ENCODE data around the gene TSPAN14.

TSPAN14 gene

DNA sequence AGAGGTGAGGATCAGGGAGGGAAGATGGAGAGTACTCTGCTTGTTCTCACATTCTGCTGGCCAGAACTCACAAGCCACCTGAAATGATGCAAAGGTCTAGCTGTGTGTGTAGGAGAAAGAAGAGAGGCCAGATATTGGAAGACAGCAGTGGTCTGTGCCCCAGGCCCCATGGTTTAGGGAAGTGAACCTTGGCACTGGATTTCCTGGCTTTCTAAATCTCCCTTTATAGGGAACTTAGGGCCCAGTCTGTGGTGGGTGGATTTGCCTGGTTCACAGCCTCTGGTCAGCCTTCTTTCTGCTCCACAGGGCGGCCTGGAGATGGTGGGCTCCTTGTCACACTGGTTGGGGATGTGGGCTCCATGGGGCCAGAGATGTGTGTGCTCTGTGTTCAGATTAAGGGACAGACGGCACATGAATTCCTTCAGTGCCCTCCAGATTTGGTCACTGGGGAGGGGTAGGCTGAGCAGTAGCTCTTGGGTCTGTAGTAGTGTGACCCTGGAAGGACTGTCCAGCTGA is 74.1 kb downstream of the TSPAN14 start:
- H3K27me3 ChIP-seq (replicated peaks; ENCODE audit: insufficient read depth, low read length), result no peaks in the 10 kb centered on the region
- no peak overlapping the region for H3K4me3 ChIP-seq (ENCODE audit: low read length)
- H3K9me3 ChIP-seq (replicated peaks; ENCODE audit: insufficient read depth, low read length), result no peaks in the 10 kb centered on the region
- no peak overlapping the region for H3K4me2 ChIP-seq (ENCODE audit: low read depth, low read length)
- no peak for DNase-seq
- H3K36me3 ChIP-seq (replicated peaks; ENCODE audit: insufficient read depth, low read length), result no peaks in the 10 kb centered on the region
- no peaks in the 10 kb centered on the region for H3F3A ChIP-seq (ENCODE audit: insufficient read depth, low read length)
- no peaks in the 10 kb centered on the region for H3K9me2 ChIP-seq (replicated peaks; ENCODE audit: insufficient read depth, low read length)
- H4K20me1 ChIP-seq (ENCODE audit: insufficient read depth, low read length), result no peaks in the 10 kb centered on the region
- TF ChIP-seq EZH2 (optimal IDR thresholded peaks at IDR 0.05; ENCODE audit: low read depth, low read length) (no peak), EZH2phosphoT487 (IDR thresholded peaks at IDR 0.05; ENCODE audit: low read length) (no peak)
- no peak overlapping the region for H3K9ac ChIP-seq (ENCODE audit: low read length)
- H3K79me2 ChIP-seq (ENCODE audit: low read length), result no peaks in the 10 kb centered on the region
- no peak overlapping the region for H2AFZ ChIP-seq (ENCODE audit: low read length)
- no peaks in the 10 kb centered on the region for H3K4me1 ChIP-seq (ENCODE audit: low read length)
- H3K27ac ChIP-seq (ENCODE audit: low read length), result no peak overlapping the region

GRCh38 chr10:80528901-80529300 is 74.8 kb downstream of the TSPAN14 start:
- no peak overlapping the region for H3K9ac ChIP-seq (ENCODE audit: low read length)

DNA sequence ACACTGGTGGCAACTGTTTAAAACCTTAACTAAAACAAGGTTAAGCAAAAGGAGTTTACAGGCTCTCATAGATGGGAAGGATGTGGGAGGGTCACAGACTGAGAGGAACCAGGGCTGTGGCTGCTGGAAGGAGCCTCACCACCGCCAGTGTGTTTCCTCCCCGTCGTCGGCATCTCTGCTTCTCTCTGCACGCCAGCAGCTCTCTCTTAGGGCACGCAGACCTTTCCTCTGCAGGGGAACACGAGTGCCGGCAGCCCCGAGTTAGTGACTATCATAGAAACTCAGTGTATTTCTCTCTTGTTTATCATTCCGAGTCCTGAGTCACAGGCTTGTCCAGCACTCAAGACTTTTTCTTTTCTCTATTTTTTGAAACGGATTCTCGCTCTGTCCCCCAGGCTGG is 75.5 kb downstream of the TSPAN14 start:
- no peaks in the 10 kb centered on the region for H3K9me3 ChIP-seq (replicated peaks; ENCODE audit: insufficient read depth, low read length)
- TF ChIP-seq EZH2phosphoT487 (IDR thresholded peaks at IDR 0.05; ENCODE audit: low read length), result no peak
- TF ChIP-seq, protein P1, sequence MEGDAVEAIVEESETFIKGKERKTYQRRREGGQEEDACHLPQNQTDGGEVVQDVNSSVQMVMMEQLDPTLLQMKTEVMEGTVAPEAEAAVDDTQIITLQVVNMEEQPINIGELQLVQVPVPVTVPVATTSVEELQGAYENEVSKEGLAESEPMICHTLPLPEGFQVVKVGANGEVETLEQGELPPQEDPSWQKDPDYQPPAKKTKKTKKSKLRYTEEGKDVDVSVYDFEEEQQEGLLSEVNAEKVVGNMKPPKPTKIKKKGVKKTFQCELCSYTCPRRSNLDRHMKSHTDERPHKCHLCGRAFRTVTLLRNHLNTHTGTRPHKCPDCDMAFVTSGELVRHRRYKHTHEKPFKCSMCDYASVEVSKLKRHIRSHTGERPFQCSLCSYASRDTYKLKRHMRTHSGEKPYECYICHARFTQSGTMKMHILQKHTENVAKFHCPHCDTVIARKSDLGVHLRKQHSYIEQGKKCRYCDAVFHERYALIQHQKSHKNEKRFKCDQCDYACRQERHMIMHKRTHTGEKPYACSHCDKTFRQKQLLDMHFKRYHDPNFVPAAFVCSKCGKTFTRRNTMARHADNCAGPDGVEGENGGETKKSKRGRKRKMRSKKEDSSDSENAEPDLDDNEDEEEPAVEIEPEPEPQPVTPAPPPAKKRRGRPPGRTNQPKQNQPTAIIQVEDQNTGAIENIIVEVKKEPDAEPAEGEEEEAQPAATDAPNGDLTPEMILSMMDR (IDR thresholded peaks at IDR 0.05; ENCODE audit: low read length), result no peak
- no peak for TF ChIP-seq EZH2 (optimal IDR thresholded peaks at IDR 0.05; ENCODE audit: low read depth, low read length)
- H3K4me2 ChIP-seq (ENCODE audit: low read depth, low read length), result no peak overlapping the region
- H3K4me1 ChIP-seq (ENCODE audit: low read length), result no peaks in the 10 kb centered on the region
- no peak overlapping the region for H2AFZ ChIP-seq (ENCODE audit: low read length)
- no peak for DNase-seq
- H3K36me3 ChIP-seq (replicated peaks; ENCODE audit: insufficient read depth, low read length), result no peaks in the 10 kb centered on the region
- no peaks in the 10 kb centered on the region for H3K9me2 ChIP-seq (replicated peaks; ENCODE audit: insufficient read depth, low read length)
- no peaks in the 10 kb centered on the region for H3F3A ChIP-seq (ENCODE audit: insufficient read depth, low read length)
- H4K20me1 ChIP-seq (ENCODE audit: insufficient read depth, low read length), result no peaks in the 10 kb centered on the region
- no peaks in the 10 kb centered on the region for H3K27me3 ChIP-seq (replicated peaks; ENCODE audit: insufficient read depth, low read length)
- H3K9ac ChIP-seq (ENCODE audit: low read length), result no peak overlapping the region
- H3K4me3 ChIP-seq (ENCODE audit: low read length), result no peak overlapping the region
- no peaks in the 10 kb centered on the region for H3K79me2 ChIP-seq (ENCODE audit: low read length)
- no peak overlapping the region for H3K27ac ChIP-seq (ENCODE audit: low read length)

More at GRCh38 chr10:80528901-80529300, 74.8 kb downstream of the TSPAN14 start:
- H3K36me3 ChIP-seq (replicated peaks; ENCODE audit: insufficient read depth, low read length), result no peaks in the 10 kb centered on the region
- no peaks in the 10 kb centered on the region for H3K27me3 ChIP-seq (replicated peaks; ENCODE audit: insufficient read depth, low read length)
- no peak for DNase-seq
- no peak overlapping the region for H2AFZ ChIP-seq (ENCODE audit: low read length)
- H3K9me3 ChIP-seq (replicated peaks; ENCODE audit: insufficient read depth, low read length), result no peaks in the 10 kb centered on the region
- H3K79me2 ChIP-seq (ENCODE audit: low read length), result no peaks in the 10 kb centered on the region
- no peak overlapping the region for H3K4me2 ChIP-seq (ENCODE audit: low read depth, low read length)
- no peak overlapping the region for H3K27ac ChIP-seq (ENCODE audit: low read length)
- H4K20me1 ChIP-seq (ENCODE audit: insufficient read depth, low read length), result no peaks in the 10 kb centered on the region
- TF ChIP-seq, protein P1 (IDR thresholded peaks at IDR 0.05; ENCODE audit: low read length), result no peak
- TF ChIP-seq EZH2 (optimal IDR thresholded peaks at IDR 0.05; ENCODE audit: low read depth, low read length) (no peak), EZH2phosphoT487 (IDR thresholded peaks at IDR 0.05; ENCODE audit: low read length) (no peak)
- no peak overlapping the region for H3K4me3 ChIP-seq (ENCODE audit: low read length)
- H3K4me1 ChIP-seq (ENCODE audit: low read length), result no peaks in the 10 kb centered on the region
- no peaks in the 10 kb centered on the region for H3K9me2 ChIP-seq (replicated peaks; ENCODE audit: insufficient read depth, low read length)
- H3F3A ChIP-seq (ENCODE audit: insufficient read depth, low read length), result no peaks in the 10 kb centered on the region

- no peaks in the 10 kb centered on the region for H3K9me2 ChIP-seq (replicated peaks; ENCODE audit: insufficient read depth, low read length)
- no peak overlapping the region for H3K27ac ChIP-seq (ENCODE audit: low read length)
- no peak overlapping the region for H2AFZ ChIP-seq (ENCODE audit: low read length)
- no peaks in the 10 kb centered on the region for H4K20me1 ChIP-seq (ENCODE audit: insufficient read depth, low read length)
- TF ChIP-seq, protein P1 (IDR thresholded peaks at IDR 0.05; ENCODE audit: low read length), result no peak
- no peaks in the 10 kb centered on the region for H3F3A ChIP-seq (ENCODE audit: insufficient read depth, low read length)
- H3K79me2 ChIP-seq (ENCODE audit: low read length), result no peaks in the 10 kb centered on the region
- H3K27me3 ChIP-seq (replicated peaks; ENCODE audit: insufficient read depth, low read length), result no peaks in the 10 kb centered on the region
- no peak overlapping the region for H3K4me2 ChIP-seq (ENCODE audit: low read depth, low read length)
- no peaks in the 10 kb centered on the region for H3K4me1 ChIP-seq (ENCODE audit: low read length)
- H3K9ac ChIP-seq (ENCODE audit: low read length), result no peak overlapping the region
- no peaks in the 10 kb centered on the region for H3K9me3 ChIP-seq (replicated peaks; ENCODE audit: insufficient read depth, low read length)
- no peaks in the 10 kb centered on the region for H3K36me3 ChIP-seq (replicated peaks; ENCODE audit: insufficient read depth, low read length)
- DNase-seq, result no peak
- no peak overlapping the region for H3K4me3 ChIP-seq (ENCODE audit: low read length)
These were observed 76.1 kb downstream of the TSPAN14 start for GRCh38 chr10:80530251-80530650.

All from MM.1S (cell line).